A549 (cell line): Measurements from ENCODE around the gene CFAP43.

ENCODE experiments used
- EP300 ChIP-seq, 2 experiments: fragments of >200 bp; sonication (Bioruptor Twin); formaldehyde crosslinking; IDR thresholded peaks; 2 replicates in 1 of 2; 3 replicates in 1 of 2; pipeline ENCODE4 v1.6.1; 2016 to 2017
- ESRRA ChIP-seq: fragments of 150-350 bp; IDR thresholded peaks from 2 replicates; pipeline ENCODE4 v1.6.1; 2014; ENCODE audit warnings: mild to moderate bottlenecking, low read length, borderline replicate concordance
- JUNB ChIP-seq: fragments of >200 bp; sonication (Bioruptor Twin); formaldehyde crosslinking; IDR thresholded peaks from 2 replicates; pipeline ENCODE4 v1.6.1; 2016
- TF ChIP-seq, protein P1 (sequence below): fragments of 450-650 bp; IDR thresholded peaks from 2 replicates; pipeline ENCODE4 v1.6.1; 2014; ENCODE audit warnings: antibody characterized with exemption
- TF ChIP-seq, protein P2 (sequence below): IDR thresholded peaks from 2 replicates; pipeline ENCODE4 v1.6.1; 2012
- TF ChIP-seq, protein P3 (sequence below): fragments of >200 bp; sonication (Bioruptor Twin); formaldehyde crosslinking; IDR thresholded peaks from 3 replicates; pipeline ENCODE4 v1.5.1; 2016

DNA sequence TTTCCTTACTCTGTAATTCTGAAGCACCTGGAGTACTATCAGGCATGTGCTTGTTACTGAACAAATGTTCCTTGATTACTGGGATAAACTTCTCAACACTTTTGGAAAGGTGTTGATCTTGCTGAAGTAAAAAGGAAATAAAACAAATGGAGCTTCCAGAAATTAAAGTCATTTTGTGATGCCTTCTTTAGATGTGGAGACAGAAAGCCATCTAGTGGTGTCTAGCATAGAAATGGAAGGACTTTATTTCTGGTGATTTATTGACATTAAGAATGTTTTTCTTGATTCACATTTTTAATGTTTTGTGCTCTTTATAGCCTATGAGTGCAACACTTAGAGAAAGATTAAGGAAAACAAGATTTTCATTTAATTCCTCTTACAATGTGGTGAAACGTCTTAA lies 108.8 kb downstream of the CFAP43 start:
- TF ChIP-seq, protein P1, sequence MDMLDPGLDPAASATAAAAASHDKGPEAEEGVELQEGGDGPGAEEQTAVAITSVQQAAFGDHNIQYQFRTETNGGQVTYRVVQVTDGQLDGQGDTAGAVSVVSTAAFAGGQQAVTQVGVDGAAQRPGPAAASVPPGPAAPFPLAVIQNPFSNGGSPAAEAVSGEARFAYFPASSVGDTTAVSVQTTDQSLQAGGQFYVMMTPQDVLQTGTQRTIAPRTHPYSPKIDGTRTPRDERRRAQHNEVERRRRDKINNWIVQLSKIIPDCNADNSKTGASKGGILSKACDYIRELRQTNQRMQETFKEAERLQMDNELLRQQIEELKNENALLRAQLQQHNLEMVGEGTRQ = no peak
- TF ChIP-seq JUNB (no peak), ESRRA (no peak), EP300 (IDR thresholded peaks at IDR 0.05) (no peak)
- TF ChIP-seq, protein P2, sequence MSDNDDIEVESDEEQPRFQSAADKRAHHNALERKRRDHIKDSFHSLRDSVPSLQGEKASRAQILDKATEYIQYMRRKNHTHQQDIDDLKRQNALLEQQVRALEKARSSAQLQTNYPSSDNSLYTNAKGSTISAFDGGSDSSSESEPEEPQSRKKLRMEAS = no peak
- TF ChIP-seq, protein P3, sequence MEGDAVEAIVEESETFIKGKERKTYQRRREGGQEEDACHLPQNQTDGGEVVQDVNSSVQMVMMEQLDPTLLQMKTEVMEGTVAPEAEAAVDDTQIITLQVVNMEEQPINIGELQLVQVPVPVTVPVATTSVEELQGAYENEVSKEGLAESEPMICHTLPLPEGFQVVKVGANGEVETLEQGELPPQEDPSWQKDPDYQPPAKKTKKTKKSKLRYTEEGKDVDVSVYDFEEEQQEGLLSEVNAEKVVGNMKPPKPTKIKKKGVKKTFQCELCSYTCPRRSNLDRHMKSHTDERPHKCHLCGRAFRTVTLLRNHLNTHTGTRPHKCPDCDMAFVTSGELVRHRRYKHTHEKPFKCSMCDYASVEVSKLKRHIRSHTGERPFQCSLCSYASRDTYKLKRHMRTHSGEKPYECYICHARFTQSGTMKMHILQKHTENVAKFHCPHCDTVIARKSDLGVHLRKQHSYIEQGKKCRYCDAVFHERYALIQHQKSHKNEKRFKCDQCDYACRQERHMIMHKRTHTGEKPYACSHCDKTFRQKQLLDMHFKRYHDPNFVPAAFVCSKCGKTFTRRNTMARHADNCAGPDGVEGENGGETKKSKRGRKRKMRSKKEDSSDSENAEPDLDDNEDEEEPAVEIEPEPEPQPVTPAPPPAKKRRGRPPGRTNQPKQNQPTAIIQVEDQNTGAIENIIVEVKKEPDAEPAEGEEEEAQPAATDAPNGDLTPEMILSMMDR = peak; percentile 84
